GM12875 (cell line): ENCODE results near the gene VWA3B.

Experiments
- H3K4me3 ChIP-seq: one replicate; pipeline ENCODE4 v1.5.1; 2011; ENCODE audit warnings: low read depth, low read length, control low read depth
- TF ChIP-seq, protein P1 (sequence below): IDR thresholded peaks from 2 replicates; pipeline ENCODE4 v1.5.1; 2011; ENCODE audit warnings: low read depth, mild to moderate bottlenecking, control low read depth, inconsistent platforms, low read length, moderate library complexity, borderline replicate concordance; ENCODE audit not compliant: insufficient read depth

VWA3B gene

GRCh38 chr2:98219152-98219551 lies 132.2 kb downstream of the VWA3B start:
- TF ChIP-seq, protein P1, sequence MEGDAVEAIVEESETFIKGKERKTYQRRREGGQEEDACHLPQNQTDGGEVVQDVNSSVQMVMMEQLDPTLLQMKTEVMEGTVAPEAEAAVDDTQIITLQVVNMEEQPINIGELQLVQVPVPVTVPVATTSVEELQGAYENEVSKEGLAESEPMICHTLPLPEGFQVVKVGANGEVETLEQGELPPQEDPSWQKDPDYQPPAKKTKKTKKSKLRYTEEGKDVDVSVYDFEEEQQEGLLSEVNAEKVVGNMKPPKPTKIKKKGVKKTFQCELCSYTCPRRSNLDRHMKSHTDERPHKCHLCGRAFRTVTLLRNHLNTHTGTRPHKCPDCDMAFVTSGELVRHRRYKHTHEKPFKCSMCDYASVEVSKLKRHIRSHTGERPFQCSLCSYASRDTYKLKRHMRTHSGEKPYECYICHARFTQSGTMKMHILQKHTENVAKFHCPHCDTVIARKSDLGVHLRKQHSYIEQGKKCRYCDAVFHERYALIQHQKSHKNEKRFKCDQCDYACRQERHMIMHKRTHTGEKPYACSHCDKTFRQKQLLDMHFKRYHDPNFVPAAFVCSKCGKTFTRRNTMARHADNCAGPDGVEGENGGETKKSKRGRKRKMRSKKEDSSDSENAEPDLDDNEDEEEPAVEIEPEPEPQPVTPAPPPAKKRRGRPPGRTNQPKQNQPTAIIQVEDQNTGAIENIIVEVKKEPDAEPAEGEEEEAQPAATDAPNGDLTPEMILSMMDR, result no peak
- H3K4me3 ChIP-seq, result no peak overlapping the region

GRCh38 chr2:98233941-98234340 lies 147.0 kb downstream of the VWA3B start:
- TF ChIP-seq, protein P1, result no peak
- H3K4me3 ChIP-seq, result no peak overlapping the region

DNA sequence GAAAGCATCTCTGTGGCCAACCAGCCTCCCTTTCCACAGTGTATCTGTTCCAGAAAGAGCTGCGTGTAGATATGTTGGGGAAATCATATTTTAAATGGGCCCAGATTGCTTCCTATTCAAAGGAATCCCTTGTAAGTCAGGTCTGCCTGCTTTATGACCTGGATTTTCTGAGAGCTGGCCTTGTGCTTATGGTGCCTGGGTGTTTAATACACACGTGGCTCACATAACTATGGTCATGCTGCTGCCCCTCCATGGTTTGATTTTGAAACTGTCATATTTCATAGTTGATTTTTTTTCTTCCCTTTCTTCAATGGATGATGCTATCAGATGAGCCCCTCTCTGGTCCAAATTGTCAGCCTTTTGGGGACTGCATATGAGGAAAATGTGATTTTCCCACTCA lies 147.8 kb downstream of the VWA3B start:
- H3K4me3 ChIP-seq, result no peak overlapping the region
- TF ChIP-seq, protein P1, result no peak

DNA sequence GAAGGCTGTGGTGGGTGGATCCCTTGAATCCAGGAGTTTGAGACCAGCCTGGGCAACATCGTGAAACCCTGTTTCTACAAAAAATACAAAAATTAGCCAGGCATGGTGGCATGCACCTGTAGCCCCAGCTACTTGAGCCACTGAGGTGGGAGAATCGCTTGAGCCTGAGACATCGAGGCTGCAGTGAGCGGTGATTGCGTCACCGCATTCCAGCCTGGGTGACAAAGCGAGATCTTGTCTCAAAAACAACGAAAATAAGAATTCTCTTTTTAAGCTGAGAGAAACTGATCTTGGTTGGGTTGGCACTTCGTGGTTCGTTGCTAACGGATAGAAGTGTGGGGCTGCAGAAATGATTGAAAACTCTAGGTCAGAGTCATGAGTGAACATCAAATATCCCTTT lies 150.0 kb downstream of the VWA3B start:
- TF ChIP-seq, protein P1, result no peak
- H3K4me3 ChIP-seq, result no peak overlapping the region

GRCh38 chr2:98240786-98241398 lies 153.9 kb downstream of the VWA3B start:
- TF ChIP-seq, protein P1, result no peak
- H3K4me3 ChIP-seq, result no peak overlapping the region

- H3K4me3 ChIP-seq, result no peak overlapping the region
- TF ChIP-seq, protein P1, result no peak
These were observed 154.6 kb downstream of the VWA3B start for GRCh38 chr2:98241592-98241991.

DNA sequence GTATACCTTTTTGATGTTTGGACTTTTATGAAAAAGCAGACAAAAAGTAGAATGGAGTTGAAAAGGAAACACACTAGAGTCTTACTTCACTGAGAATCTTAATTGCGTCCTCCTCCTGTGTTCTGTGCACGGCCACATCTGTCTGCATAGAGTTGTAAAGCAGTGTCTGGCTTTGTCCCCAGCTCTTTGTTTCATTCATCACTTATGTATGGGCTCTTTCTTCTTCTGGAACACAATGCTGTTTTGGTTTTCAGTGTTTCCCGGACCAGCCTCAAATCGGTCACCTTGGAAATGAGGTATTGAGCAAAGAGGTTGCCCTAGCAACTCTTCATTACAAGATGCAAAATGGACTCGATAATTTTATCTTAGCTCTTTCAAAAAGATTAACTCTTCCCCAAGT lies 155.0 kb downstream of the VWA3B start:
- no peak overlapping the region for H3K4me3 ChIP-seq
- TF ChIP-seq, protein P1, result no peak
